Glomerular visceral epithelial cell (primary cell): ENCODE results near the gene POMT1.
A peak's percentile ranks its signal among the peaks of the same experiment; 100 is the strongest.

Experiments used
- DNase-seq: peaks from one replicate; pipeline ENCODE4 v3.0.0-alpha.2; 2016; ENCODE audit errors: extremely low spot score

Gene POMT1

DNA sequence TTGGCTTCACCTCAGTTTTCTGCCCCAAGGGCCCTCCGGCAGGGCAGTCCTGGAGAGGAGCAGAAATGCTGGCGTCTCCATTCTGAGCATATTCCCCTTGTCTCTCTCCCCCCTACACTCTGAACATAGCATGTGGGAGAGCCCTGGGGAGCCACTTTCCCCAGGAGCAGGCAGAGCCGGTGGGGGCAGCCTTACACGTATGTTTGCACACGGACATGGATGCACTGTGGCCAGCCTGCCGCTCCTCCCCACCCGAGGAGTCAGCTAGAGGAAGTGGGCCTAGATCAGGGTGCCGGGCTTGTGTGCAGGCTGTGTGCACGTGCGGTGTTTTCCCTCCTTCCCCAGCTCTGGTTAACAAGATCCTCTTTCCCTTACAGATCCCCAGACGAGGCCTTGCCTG, 25.4 kb upstream of the POMT1 start:
- no peak for DNase-seq

DNA sequence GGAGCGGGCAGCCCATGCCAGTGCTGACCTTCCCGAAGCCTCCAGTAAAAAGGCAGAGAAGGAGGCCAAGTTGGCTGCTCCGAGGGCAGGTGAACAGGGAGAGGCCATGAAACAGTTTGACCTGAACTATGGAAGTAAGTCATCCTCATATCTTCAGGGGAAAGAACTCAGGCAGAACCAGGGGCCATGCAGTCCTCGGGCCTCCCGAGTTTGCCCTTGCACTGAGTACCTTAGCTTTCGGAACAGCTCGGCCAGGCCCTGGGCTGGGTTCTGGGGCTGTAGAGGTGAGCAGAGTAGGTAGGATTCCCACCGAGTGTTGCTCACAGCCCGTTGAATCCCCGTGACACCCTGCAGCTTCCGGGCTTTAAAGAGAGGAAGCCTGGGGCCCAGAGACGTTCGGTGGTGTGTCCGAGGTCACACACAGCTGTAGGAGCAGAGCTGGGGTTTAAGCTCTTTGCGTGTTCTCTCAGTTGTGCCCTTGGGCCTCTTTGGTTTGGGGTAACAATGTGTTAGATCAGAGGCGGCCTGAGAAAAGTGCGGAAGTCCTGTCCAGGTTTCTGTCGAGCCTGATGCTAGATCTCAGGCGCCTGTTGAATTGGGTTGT, 24.8 kb upstream of the POMT1 start:
- no peak for DNase-seq

DNA sequence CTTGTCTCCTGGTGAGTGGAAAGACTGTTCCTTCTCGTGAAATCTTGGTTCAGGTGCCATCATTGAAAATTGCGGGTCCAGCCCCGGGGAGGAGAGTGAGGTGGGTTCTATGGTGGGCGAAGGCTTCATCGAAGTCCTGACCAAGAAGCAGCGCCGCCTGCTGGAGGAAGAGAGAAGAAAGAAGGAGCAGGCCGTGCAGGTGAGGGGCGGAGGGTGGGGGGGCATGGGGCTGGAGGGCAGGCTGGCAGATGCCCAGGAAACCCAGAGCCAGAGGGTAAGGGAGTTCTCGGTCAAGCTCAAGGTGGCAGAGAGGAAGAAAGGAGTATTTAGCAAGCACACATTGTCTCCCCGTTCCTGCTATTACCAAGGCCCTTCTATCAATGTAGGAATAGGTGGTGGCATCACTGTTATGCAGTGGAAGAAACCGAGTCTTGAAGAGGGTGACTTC, 24.3 kb upstream of the POMT1 start:
- peak; percentile 39 for DNase-seq

- DNase-seq = no peak
These were observed 23.8 kb upstream of the POMT1 start for GRCh38 chr9:131478911-131479310.

GRCh38 chr9:131480258-131480657, 22.5 kb upstream of the POMT1 start:
- no peak for DNase-seq

DNA sequence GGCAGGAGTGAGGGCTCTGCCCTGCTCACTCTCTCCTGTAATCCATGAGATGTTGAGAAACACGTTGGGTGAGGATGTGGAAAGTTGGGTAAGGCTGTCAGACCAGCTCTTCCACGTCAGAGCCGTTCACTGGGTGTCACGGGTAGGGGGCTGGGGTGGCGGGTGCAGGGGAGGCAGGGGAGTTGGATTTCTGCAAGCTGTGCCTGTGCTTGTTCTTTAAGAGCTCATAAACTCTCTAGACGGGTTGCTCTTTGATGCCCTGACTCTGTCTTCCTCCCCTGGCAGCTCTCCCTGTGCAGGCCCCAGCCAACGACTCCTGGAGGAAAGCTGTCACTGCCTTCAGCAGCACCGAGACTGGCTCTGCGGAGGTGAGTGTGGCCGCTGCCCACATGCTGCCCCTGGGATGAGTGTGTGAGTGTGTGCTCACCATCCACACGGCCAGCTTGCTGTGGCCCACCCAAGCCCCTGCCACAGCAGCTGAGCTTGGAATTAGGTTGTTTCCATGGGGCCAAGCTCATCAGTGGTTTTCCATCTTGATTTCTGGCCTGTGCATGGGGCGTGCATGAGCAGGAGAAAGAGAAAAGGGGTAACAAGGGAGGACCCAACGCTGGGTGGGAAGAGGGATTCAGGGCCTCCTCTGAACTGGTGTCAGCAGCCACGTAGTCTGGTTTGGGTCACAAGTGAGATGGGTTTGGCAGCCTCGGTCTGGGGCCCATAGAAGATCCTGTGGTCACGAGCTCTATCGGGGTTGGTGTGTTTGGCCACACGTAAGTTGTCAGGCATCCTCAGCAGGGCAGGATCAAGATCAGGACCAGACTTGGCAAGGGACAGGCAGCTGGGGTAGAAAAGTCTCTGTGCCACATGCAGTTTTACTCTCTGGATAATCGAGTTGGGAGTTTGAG, 21.0 kb upstream of the POMT1 start:
- DNase-seq = no peak

- DNase-seq = no peak
These were observed 20.2 kb upstream of the POMT1 start for GRCh38 chr9:131482343-131483006.

- DNase-seq = no peak
These were observed 19.2 kb upstream of the POMT1 start for GRCh38 chr9:131483319-131484050.

DNA sequence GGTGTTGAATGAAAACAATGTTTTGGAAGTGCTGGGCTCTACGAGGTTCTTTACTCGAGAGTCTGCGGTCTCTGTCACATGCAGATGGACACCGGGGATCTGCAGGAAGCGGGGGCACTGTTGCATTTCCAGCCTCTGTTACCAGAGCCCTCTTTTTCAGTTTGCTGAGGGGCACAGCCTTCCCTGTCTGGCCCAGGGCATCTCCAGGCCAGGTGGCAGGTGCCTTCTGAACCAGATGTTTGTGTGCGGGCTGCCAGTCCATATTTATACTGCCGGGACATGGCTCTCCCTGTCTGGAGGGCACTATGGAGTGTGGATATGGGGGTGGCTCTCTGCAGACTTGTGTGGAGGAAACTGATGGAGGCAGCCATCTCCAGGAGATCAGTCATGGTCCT, 18.7 kb upstream of the POMT1 start:
- no peak for DNase-seq

- no peak for DNase-seq
These were observed 18.0 kb upstream of the POMT1 start for GRCh38 chr9:131484560-131485185.

- no peak for DNase-seq
These were observed 17.5 kb upstream of the POMT1 start for GRCh38 chr9:131485206-131485605.

DNA sequence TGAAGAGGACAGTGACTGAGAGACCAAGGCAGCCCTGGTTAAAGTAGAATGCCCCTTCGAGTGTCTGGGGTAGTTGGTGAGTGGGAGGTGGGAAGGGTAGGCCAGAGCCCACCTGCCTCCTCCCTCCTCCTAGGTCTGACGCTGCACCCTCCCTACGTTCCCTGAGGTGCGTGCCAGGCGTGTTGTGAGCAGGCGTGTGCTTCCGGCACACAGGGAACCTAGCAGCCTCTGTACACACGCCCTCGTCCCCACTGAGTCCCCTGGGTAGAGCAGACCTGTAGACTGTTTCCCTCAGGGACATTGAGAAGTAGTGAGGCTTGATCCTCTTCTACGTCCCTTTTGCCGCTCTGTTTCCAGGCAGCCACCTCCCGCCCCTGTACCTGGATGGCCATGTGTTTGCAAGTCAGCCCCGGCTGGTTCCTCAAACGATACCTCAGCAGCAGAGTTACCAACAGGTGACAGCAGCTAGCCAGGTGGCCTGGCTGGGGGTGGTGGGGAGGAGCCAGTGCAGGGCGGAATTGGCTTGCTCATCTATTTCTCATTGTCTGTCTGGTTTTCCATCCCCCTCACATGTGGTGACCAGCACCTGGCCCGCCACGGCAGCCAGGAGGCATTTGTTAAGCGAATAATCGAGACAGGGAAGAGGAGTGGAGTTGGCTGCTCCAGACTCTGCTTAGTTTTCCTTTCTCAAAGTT, 16.8 kb upstream of the POMT1 start:
- DNase-seq = no peak

DNA sequence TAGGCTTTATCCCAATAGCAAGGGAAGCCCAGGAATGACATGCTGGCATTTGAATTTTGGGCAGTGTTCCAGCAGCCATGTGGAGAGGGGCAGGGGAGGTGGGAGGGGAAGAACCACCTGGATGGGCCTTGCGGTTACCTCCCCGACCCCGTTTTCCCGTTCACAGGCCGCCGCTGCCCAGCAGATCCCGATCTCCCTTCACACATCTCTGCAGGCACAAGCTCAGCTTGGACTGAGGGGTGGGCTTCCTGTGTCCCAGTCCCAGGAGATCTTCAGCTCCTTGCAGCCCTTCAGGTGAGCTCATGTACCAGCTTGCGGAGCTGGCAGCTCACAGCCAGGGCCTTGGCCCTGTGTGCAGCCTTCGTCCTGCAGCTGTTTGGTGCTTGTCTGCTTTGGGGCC, 15.7 kb upstream of the POMT1 start:
- no peak for DNase-seq

- DNase-seq = no peak
These were observed 15.1 kb upstream of the POMT1 start for GRCh38 chr9:131487621-131488031.

- DNase-seq = no peak
These were observed 12.2 kb upstream of the POMT1 start for GRCh38 chr9:131490514-131490913.

DNA sequence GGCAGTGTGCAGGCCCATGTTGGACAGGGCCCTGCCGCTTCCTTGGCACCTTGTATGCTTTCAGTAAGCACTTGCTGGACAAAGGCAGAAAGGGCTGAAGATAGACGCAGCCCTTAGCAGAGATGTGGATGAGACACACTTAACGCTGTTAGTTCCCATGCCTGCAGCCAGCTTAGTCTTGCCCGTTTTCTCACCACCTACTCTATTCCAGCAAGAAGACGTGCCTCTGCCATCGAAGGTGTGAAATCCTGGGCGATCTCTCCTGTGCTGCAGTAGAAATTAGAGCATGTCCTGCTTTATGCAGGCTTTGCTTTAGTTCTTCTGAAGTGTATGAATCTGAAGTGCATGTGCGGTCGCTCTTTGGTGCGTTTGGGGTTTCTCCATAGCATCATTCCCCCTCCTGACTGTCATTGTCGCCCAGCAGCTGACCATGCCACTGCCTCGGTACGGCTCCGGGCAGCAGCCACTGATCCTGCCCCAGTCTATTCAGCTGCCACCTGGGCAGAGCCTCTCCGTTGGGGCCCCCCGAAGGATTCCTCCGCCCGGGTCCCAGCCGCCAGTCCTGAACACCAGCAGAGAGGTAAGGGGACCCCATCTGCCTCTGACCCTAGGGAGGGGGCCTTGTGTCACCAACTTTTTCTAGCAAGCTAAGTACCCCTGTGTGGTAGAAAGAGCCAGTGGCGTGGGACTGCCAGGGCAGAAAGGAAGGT, 11.6 kb upstream of the POMT1 start:
- no peak for DNase-seq

DNA sequence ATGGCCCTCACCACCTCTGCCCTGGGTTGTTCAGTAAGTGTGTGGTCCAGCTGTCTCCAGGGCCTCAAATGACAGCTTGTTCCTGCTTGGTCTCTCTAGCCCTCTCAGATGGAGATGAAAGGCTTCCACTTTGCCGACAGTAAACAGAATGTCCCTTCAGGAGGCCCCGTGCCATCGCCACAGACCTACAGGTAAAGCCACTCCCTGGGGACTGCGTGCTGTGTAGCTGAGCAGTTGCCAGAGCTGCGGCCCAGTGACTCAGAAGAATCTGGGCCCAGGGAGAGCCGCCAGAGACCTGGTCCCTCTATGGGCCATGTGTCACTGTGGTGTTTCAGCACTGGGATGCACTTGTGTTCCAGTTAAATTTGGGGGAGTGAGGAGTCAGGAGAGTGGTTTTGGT, 10.6 kb upstream of the POMT1 start:
- no peak for DNase-seq

- DNase-seq = no peak
These were observed 8.3 kb upstream of the POMT1 start for GRCh38 chr9:131494296-131494870.

- DNase-seq = no peak
These were observed 6.9 kb upstream of the POMT1 start for GRCh38 chr9:131495785-131496184.

GRCh38 chr9:131496844-131497405, 5.8 kb upstream of the POMT1 start:
- DNase-seq = no peak
